T-helper 2 cell (primary cell): ENCODE measurements around the gene RGCC.
"Not testable (repeated sequence)": the region's sequence is repeated elsewhere in the genome, so short reads cannot be mapped to it uniquely, and the experiment has no call there.

Experiments used
- DNase-seq, 5 experiments: peaks; one replicate each; pipeline versions ENCODE4 v3.0.0 to v3.0.0-alpha.2; 2012 to 2022

Gene RGCC

DNA sequence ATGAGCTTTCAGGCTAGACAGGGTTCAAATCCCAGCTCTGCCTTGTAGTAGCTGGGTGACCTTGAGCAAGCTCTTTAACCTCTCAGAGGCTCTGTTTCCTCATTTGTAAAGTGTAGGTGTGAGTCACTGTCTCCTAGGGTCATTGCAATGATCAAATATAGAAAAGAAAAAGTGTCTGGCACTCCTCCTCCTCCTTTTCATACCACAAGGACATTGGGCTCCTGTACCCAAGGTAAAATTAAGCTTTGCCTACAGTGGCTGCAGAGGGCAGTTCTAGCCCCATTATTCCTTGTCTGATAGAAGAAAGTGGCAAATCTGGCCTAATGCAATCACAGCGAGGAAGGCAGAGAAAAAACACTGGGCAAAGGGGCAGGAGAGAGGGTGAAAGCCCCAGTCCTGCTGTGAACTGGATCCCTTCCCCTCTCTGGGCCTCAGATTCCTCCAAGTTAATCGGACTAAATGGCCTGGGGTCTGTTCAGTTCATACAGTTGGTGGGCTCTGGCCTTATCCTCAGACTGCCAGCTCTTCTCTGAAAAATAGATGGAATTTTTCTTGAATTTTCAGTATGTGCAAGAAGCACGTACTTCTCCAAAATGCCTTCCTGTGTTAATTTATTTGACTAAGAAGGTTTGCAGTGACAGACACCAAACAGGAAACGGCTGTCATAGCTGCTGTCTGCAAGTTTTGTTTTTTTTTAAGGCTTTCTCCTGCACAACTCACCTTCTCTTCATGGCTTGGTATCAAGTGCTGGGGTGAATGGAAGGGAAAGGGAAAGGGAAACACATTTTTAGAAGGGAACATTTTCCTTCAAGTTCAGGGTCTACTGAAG, 35.3 kb downstream of the RGCC start:
- DNase-seq = peak in 2 of 5 experiments; percentile 66 to 83

DNA sequence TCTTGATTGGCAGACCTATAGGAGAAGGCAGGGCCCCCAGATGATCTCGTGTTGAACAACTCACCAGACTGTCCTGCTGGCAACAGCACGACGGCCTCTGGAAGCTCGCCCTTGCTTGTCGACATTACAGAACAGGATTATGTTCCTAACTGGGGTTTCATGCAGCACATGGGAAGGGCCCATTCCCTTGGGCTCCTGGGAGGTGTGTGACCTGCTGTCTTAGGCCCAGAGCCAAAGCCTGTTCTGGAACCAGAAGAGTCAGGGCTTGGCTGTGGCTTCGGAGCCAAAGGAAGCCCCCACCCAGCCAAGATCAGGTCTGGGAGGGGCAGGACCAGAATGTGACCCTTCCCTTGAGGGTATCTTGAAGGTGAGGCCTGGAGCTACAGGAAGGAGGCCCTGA, 36.9 kb downstream of the RGCC start:
- DNase-seq = no peak

DNA sequence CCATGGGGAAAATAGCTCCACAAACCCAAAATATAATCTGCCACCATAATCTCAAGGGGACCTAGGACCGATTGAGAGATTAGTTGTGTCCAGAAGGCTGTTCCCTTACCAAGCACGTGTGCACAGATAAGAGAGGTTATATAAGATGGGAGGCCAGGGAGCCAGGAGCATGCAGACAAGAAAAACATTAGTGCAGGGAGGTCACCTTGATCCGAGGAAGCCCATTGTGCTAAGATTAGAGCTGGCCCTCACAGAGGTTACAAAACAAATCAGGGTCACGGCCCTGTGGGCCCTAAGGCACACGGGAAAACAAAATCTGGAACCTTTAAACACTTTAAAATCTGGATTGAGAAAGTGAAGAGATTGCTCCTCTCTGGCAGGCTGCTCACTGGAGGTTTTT, 37.7 kb downstream of the RGCC start:
- DNase-seq = no peak

DNA sequence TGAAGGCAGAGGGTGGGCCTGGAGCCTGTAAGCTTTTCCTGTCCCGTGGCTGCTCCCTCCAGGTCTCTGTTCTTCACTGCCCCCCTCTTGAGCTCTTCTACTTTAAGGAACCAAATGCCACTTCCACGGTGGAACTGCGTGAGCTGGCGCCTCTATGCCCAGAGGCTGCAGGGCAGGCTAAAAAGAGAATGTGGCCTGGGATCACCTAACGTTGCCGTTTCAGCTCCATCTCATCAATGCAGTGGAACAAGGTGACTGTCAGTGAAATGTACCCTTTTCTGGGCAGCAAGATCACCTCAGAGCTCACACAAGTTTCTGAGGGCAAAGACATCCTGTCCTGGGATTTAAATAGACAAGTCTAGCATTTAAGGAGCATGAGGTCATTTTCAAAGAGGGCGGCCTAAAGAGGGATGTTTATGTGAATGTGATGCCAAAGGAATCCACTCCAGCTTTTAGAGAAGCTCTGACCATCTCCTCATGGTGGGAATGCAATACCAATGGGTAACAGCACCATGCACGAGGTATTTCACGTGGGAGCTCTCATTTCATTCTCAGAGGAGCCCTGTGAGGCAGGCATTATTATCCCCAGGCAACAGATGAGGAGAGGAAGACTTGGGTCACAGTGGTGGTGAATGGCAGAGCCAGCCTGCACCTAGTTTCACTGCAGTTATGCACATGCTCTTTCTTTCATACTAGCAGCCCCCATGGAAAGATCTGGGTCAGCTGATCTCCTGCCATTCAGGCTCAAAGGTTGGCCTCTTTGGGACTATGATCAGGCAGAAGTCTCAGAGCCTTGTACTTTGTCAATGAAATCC, 39.3 kb downstream of the RGCC start:
- no peak for DNase-seq

DNA sequence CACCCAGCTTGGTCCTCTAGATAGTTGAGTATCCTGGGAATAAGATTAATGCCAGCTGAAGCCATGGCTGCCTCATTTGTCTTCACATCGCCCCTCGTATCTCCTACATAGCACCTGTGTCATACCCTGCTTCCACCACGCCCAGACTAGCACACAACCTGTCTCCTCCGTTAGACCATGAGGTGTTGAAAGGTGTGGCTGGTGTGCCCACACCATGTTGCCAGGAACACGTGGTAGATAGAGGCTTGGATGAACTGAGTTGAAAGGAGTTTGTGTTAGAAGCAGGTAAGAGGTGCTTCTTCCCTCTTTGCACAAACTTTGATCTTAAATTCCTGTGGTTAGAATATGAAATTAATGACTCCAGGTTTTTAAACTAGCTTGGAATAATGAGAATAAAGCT, 40.1 kb downstream of the RGCC start:
- no peak for DNase-seq

DNA sequence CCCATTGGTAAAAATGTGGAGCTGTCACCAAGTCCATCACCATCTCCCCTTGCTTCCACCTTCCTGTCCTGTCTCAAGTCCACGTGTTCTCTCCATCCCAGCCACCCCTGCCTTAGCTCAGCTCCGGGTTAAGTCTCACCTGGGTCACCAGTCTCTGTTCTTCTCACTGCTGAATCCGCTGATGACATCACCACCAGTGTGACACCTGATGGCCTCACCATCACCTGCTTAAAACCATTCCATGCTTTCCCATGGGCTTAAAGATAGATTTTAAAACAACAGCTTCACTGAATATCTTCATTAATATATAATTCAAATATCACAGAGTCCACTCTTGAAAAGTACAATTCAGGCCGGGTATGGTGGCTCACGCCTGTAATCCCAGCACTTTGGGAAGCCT, 42.1 kb downstream of the RGCC start:
- DNase-seq = no peak

DNA sequence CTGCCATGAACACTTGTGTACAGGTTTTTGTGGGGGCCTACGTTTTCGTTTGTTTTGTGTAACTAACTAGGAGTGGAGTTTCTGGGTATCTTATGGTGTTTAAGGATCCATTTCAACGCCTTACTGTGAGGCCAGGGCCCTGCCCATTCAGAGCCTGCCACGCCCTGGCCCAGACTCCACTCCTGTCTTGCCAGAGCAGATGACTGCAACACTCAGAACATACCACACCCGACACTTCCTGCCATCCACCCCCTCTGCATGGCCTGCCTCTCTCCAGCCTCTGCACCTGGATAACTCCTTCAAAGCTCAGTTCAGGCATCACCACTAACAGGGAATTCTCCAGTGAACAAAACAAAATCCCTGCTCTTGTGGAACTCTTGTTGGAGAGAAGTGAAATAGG, 43.2 kb downstream of the RGCC start:
- DNase-seq = peak in 1 of 5 experiments; percentile 63

DNA sequence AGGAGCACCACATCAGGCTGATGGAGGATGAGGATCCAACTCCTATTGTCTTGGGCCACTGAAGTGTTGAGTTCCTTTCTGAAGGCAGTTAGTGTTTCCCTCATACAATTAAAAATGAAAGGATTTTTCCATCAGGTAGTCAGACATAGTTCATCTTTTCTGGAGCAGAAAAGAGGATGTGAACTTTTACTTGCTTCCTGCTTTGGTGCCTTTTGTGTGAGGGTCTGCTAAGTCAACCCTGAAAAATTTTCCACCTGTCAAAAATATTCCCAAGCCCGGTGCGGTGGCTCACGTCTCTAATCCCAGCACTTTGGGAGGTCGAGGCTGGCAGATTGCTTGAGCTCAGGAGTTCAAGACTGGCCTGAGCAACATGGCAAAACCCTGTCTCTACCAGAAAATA, 43.9 kb downstream of the RGCC start:
- DNase-seq = no peak

DNA sequence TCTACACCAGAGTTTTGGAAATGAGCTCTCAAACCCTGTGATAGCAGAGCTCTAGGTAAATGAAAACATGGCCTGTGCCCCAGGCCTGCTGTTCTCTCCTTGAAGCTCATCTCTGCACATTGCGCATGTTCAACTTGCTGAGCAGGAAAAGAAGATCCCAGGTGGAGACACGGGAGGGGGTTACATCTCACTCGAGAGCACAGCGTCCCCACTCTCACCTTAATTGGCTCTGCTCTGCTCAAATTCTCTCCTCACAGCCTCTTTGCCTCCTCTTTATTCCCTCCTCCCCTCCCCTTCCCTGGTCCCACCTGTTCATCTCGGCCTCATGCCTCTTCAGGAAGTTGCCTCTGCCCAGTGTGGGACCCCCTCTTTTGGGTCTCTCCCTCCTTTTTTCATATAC, 44.7 kb downstream of the RGCC start:
- no peak for DNase-seq

DNA sequence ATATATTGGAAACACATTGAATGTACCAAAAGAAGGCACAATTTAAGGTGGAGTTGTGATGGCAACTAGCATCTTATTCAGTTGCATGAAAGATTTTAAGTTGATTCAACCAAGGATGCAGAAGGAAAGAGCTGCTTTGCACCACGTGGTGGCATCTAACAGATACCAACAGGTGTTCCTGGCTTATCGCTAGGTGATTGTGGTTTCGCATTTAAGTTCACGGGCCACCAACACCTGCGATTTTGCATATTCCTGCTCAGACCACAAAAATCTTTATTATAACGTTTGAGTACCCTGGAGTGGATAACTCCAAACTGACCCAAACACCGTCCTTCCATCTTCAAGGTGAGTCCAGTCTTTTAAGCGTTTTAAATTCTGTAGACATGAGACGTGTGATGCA, 45.3 kb downstream of the RGCC start:
- DNase-seq = peak in 2 of 5 experiments; percentile 20 to 53

DNA sequence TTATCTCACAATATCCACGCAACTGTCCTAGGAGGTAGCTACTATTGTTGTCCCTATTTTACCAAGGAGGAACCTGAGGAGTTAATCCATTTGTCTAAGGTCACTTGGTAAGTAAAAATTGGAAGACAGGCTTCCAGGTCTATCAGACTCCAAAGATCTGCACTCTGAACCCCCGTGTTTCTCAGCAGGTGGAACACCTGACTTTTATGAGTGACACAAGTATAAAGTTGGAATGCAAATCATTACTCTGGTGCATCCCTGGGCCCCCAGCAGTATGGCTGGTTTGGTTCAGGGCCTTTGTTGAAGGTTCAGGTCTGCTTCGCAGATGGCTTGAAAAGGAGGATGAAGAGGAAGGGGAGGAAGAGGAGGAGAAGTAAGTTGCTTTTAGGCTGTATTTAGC, 46.0 kb downstream of the RGCC start:
- no peak for DNase-seq

DNA sequence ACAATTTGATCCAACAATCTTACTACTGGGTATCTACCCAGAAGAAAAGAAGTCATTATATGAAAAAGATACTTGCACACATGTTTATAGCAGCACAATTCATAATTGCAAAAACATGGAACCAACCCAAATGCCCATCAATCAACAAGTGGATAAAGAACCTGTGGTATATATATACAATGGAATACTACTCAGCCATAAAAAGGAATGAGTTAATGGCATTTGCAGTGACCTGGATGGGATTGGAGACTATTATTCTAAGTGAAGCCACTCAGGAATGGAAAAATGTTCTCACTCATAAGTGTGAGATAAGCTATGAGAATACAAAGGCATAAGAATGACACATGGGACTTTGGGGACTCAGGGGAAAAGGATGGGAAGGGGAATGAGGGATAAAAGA, 47.3 kb downstream of the RGCC start:
- DNase-seq = not testable (repeated sequence)

DNA sequence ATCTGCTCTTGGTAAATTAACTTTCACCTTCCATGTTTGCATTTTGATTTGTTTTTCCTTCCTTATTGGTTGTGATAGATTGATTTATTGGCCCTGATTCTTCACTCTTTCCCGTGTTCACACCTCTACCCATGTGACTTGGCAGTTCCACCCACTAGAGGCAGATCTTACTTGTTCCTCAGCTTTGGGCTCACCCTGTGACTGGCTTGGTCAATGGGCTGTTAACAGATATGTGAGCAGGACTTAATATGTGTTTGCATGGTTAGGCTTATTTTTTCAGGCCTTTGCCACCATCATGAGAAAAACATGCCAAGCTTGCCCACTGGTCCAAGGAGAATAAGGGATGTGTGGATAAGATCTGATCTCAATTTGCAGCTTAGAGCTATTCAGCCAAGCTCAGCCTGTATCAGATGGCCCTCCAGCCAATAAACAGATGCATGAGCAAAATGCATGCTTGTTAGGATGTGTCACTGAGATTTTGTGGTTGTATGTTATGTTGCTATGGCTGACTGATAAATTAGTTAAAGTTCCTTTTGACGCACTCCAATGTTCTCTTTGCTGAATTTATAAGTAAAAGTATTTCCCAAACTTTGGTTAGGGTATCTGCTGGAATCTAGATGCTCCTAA, 48.0 kb downstream of the RGCC start:
- no peak for DNase-seq

DNA sequence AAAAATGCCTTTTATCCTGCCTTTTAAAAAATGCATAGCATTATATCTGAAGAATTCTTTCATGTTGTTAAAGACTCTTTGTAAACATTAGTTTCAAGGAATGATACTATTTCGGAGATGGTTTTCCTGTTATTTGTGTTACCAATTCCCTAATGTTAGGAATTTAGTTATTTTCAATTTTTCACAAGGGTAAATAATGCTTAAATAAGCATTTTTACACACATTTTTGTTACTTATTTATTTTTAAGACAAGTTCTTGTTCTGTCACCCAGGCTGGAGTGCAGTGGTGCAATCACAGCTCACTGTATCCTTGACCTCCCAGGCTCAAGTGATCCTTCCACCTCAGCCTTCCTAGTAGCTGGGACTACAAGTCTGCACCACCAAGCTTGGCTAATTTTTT, 49.0 kb downstream of the RGCC start:
- no peak for DNase-seq

DNA sequence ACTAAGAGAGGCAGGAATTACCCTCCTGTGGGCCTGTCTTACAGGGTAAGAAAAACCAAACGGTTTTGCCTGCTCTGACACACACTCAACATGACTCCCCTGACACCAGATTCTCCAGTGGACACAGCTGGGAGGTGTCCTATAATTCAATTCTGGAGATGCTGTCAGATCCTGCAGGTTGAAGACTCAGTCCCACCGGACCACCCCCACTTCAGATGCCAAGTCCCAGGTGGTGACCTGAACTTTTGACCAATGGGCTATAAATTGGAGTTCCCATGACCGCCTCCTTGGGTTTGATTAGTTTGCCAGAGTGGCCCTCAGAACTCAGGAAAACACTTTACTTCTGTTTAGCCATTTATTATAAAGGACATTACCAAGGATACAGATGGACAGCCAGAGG, 52.6 kb downstream of the RGCC start:
- no peak for DNase-seq

DNA sequence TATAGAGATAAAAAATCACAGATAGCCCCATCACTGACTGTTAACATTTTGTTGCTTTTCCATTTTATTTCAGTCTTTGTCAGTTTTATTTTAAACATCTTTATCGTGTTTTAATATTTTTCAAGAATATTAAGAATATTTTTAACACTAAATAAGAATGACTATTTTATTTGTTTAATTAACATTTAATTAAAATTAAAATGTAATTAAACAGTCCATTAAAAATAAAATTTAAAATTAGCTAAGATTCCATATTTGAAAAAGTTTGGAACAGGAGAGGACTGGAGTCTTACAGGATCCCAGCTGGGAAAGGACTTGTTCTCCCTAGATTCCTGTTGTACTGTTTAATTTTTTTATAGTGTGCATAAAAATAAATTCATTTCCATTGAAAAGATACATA, 54.5 kb downstream of the RGCC start:
- DNase-seq = no peak

DNA sequence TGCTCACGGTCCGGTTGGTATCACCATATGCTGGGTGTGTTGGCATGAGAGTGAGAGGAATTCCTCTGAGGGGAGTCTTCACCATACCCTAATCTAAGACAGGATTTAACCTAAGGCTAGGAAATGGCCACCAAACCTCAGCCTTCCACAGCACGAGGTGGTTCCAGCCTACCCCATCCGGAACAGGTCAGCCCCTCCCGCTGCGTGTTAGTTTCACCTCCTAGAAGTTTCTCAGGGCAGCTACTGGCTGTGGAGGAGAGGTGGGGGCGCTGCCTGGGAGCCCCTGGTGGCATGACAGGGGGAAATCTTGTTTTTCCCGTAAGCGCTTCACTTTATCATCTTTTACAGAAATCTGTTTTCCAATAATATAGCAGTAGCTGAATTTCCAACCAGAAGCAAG, 55.1 kb downstream of the RGCC start:
- no peak for DNase-seq

DNA sequence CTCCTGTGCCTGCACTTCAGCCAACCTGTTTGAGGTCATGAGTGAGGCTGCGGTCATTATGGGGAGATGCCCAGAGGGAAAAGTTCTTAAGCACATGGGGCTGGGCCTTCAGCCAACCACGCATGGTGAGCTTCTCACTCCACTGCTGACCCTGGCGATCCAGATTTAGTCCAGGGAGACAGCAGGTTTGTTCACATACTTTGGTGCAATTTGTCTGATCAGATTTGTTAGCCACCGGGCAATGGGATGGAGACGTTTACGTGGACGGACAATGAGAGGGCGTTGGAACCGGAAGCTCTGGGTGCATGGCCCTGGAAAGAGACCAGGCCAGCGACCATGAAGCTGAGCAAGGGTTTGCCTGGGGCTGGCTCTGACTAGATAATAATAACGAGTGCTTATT, 56.2 kb downstream of the RGCC start:
- DNase-seq = no peak

DNA sequence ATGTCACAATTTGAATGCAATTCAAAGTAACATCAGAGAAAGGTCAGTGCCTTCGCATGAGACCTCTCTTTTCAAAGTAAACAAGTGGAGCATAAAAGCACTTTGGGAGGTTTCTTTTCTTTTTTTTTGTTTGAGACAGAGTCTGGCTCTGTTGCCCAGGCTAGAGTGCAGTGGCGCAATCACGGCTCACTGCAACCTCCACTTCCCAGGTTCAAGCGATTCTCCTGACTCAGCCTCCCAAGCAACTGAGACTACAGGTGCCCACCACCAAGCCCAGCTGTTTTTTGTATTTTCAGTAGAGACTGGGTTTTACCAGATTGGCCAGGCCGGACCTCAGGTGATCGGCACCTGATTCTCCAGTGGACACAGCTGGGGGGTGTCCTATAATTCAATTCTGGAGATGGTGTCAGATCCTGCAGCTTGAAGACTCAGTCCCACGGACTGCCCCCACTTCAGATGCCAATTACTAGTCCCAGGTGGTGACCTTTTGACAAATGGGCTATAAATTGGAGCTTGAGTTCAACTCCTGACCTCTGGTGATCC, 57.6 kb downstream of the RGCC start:
- no peak for DNase-seq

DNA sequence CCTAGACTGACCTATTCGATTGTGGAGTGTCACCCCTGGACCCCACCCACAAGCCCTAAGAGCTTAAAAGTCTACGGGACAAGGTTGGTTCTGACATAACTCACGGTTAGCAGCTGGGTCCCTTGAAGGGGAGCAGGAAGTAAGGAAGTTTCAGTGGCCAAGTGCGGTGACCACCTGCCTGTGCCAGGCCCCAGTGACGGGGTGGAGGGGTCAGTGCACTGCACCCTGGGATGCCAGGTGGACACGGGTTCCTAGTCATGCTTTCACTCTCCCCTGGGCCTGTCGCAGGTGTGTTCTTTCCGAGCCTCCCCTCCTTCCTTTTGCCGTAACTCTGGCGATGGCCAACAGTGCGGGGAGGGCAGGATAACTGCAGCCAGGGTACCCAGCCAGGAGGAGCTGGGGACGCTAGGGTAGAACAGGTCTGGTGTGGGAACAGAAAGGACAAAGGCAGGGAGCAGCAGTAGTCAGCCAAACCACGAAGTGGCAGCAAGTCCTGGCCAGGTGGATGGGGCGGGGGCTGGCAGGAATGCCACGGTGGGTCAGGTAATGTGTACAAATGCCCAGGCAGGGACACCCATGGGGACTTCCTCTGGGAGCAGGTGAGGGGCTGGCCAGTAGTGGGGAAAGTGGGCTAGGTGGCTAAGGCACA, 58.3 kb downstream of the RGCC start:
- DNase-seq = no peak

DNA sequence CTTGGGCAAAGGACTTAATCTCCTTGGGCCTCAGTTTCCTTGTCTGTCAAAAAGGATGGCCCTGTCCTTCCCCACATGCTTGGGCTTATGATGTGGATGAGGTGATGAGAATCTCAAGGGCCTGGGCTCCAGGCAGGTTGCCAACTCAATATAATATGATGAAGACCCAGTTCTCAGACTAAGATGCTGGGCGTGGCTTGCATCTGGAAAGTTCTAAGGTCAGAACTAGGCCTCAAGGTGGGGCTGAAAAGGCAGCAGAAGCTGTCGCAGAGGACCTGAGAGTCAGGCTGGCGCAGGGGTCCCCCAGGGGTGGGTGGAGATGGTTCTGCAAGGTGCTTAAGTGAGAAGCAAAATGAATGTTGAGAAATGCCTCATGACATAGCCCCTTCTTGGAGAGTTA, 58.8 kb downstream of the RGCC start:
- no peak for DNase-seq

DNA sequence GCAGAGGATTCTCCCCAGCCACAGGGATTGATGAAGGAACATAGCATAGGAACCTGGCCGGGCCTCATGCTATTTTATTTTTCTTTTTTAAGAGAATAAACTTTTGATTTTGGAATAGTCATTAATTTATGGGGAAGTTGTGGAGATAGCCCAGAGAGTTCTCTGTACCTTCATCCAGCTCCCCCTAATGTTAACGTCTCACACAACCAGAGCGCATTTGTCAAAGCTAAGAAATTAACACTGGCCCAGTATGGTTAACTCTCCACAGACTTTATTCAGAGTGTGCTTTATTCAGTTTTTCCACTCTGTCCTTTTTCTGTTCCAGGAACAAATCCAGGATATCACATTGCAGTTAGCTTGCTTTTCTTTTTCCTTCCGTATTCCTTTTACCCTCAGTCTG, 59.4 kb downstream of the RGCC start:
- DNase-seq = no peak
